Activated CD8-positive, alpha-beta memory T cell treated with anti-CD3 and anti-CD28 coated beads for 4 hours (primary cell): ENCODE results near the gene PIGB.
A peak's percentile ranks its signal among the peaks of the same experiment; 100 is the strongest.
"Not testable (repeated sequence)": the region's sequence is repeated elsewhere in the genome, so short reads cannot be mapped to it uniquely, and the experiment has no call there.

Source experiments
- DNase-seq, 2 donors: peaks; one replicate each; pipeline ENCODE4 v3.0.0-alpha.2; 2020; ENCODE audit warnings: low read depth in 2 of 2

The PIGB gene

DNA sequence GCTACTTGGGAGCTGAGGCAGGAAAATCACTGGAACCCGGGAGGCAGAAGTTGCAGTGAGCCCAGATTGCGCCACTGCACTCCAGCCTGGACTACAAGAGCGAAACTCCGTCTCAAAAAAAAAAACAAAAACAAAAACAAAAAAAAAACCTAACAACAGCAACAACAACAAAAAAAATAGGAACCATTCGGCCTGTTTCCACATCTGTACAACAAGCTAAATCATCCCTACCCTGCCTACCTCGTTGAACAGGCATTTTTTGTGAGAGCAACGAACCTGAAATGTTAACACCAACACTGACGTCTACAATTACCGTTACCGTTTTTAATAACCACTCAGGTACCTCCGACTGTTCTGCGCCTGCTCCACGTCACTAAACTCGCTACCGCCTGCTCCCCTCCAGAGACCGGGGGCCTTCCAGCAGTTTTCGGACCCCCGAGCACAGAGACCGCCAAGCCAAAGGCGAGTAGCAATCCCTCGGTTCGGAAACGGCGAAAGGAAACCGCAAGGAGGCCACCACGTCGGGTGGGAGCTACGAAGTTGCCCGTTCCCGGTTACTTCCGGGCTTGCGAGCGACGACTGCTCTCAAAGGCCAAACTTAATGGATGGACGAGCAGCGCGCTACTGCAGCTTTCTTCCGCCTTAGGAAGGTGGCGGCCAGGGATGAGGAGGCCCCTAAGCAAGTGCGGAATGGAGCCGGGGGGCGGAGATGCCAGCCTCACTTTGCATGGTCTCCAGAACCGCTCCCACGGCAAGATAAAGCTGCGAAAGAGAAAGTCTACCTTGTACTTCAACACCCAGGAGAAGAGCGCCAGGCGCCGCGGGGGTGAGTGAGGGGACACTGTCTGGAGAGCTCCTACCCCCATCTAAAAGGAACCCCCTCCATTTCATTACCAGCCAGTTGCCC is at the start of gene PIGB, which contains the start of gene PIGBOS1:
Gene PIGB (plus strand): TSS at position 635 of the 907 bp plus-strand sequence. CDS start 29 bp downstream, at position 664.
Gene PIGBOS1 (minus strand): TSS at position 536 of the 907 bp plus-strand sequence. CDS start 1,331 bp downstream, outside the sequence.
- peak; percentile 48 to 51 for DNase-seq

DNA sequence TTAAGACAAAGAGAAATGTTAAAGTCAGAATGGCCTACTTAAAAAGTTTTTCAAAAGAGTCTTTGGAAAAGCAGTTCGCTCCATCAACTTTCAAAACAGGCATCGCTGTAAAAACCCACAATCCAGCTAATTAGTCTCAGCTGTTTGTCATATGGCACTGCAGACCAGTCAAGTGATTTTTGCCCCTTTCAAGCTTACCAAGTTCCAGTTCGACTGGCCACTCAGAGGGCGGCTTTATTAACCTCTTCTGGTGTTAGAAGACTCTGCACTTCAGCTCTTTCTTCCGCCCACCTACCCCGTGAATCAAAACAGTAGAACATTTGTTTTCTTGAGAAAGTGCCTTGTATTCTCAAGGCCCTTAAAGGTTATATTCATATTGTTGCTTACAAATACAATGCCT is 48.7 kb upstream of the PIGB start:
- DNase-seq = no peak

DNA sequence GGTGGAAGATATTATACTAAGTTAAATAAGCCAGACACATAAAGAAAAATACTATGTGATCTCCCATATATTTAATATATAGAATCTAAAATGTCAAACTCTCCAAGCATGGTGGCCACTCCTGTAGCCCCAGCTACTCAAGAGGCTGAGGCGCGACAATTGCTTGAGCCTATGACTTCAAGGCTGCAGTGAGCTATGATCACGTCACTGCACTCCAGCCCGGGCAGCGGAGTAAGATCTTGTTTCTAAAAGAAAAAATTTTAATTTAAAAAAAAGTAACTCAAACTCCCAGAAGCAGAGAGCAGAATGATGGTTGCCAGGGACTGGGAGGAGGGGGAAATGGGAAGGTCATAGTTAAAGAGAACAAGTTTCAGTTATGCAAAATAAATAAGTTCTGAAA is 42.7 kb upstream of the PIGB start:
- DNase-seq = no peak

DNA sequence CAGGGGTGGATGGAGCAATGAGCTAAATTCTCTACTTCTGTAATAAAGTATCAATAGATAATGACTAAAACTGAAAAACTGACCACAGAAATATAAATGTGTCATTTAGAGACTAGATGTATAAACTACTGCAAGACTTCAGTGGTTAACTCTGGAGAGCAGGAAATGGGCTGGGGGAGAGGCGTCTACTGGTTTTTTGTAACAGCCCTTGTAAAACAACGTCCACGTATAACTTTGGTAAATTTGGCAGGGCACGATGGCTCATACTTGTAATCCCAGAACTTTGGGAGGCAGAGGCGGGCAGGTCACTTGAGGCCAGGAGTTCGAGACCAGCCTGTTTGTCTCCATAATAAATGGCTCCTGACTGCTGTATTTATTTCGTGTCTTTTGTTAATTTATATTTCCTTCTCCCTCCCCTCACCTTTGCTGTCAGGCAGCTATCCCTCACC is 41.9 kb upstream of the PIGB start:
- DNase-seq = peak in 1 of 2 donors; percentile 36

DNA sequence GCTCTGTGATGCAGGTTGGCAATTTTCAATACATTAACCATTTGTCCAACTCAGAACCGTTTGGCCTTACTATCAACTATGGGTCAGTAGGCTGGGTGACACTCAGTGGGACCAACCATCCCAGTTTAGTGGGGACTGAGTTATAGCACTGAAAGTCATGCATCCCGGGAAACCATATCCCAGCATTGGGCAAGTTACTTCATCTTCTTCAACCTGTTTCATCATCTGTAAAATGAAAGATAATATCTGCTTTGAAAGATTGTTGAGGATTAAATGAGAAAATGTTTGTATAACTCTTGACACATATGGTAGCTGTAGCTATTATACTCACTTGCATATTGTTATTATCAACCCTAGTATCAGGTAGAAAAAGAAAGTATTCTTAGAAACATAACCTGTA is 41.3 kb upstream of the PIGB start:
- no peak for DNase-seq

DNA sequence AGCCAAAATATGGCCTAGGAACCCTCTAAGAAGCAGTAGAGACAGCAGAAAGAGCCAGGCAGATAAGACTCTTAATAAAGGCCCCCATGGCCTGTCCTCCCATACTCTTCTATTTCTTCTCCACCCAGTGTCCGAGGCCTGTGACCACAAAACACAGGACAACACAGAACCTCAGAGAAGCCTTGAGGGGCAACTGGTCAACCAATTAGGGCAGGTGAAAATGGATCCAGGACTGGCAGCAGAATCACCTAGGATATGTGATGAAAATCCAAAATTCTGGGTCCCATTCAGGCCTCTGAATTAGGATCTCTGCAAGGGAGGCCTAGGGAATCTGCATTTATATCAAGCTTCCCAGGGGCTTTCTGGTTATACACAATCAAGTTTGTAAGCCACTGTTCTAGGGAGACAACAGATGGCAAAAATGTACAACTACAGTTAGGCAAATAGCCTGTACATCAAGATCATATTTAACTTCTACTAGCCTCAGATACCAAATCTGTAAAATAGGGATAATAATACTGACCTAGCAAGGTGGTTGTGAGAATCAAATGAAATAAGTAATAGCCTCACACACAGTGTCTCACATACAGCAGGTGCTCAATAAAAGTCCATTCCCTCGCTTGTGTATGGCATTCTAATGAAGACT is 39.8 kb upstream of the PIGB start:
- no peak for DNase-seq

DNA sequence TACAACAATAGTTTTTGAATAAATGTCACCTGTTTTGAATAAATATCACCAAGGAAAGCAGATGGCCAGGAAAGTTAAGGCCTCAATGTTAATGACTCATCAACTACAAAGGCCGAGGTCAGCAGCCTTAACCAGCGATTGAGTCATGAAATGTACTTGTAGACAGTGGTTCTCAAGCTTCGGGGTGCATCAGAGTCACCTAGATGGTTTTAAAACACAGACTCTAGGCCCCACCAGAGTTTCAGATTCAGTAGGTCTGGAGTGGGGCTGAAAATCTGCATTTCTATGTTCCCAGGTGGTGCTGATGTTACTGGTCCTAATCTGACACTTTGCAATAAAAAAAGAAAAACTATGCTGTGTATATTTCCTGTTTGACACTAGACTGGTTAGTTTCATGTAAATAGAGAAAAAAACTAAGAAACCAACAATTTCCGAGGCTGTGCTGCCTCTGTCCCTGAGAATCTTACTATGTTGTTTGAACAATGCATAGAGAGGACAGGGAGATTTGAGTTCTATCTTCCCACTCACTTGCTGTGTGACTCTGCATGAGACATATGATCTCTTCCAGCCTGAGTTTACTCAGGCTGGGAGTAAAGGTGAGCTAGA is 39.2 kb upstream of the PIGB start:
- DNase-seq = peak in 1 of 2 donors; percentile 55

DNA sequence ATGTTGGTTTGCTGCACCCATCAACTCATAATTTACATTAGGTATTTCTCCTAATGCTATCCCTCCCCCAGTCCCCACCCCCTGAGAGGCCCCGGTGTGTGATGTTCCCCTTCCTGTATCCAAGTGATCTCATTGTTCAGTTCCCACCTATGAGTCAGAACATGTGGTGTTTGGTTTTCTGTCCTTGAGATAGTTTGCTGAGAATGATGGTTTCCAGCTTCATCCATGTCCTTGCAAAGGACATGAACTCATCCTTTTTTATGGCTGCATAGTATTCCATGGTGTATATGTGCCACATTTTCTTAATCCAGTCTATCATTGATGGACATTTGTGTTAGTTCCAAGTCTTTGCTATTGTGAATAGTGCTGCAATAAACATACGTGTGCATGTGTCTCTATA is 38.4 kb upstream of the PIGB start:
- not testable (repeated sequence) for DNase-seq

DNA sequence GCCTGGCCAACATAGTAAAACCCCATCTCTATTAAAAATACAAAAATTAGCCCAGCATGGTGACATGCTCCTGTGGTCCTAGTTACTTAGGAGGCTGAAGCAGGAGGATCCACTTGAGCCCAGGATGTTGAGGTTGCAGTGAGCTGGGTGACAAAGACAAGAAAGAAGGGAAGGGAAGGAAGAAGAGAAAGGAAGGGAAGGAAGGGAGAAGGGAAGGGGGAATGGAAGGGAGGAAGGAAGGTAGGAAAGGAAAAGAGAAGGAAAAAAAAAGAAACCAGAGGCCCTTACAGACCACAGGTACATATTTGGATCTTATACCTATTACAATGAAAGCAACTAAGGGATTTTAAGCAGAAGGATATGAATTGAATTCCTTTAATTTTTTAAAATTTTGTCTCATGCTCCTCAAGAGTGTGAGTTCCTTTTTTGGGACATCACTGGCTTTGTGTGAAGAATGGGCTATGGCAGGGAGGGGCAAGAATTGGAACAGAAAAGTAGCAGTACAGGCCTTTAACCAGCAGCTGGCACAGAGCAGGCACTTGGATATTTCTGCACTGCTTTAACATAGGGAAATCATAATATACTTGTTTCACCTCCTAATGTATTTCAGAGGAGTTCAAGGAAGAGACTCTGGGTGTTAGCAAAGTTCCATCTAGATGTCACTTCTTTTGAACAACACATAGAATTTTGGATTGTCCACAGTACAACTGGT is 37.3 kb upstream of the PIGB start:
- DNase-seq = no peak

DNA sequence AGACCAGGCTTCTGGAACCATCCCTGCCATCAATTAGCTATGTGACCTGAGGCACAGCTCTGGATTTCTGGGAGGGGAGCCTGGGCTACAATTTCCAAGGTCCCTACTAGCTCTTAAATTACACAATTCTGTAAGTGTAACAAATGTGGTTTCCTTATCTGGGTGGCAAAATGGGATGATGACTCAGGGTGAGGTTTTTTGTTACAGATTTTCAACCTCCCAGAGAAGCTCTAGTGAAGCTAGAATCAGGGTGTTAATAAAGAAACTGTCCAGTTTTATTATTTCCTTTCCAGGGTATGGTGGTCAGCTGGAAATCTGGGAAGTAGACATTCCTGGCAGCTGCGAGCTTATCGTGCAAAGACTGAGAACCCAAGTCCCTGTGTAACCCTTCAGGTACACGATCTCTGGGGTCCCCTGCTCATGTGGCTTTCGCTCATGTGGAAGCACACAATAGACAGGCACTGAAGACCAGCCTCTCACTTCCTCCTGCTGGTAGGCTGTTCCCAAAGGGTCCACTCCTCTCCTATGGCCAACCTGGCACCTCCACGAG is 36.7 kb upstream of the PIGB start:
- DNase-seq = no peak

DNA sequence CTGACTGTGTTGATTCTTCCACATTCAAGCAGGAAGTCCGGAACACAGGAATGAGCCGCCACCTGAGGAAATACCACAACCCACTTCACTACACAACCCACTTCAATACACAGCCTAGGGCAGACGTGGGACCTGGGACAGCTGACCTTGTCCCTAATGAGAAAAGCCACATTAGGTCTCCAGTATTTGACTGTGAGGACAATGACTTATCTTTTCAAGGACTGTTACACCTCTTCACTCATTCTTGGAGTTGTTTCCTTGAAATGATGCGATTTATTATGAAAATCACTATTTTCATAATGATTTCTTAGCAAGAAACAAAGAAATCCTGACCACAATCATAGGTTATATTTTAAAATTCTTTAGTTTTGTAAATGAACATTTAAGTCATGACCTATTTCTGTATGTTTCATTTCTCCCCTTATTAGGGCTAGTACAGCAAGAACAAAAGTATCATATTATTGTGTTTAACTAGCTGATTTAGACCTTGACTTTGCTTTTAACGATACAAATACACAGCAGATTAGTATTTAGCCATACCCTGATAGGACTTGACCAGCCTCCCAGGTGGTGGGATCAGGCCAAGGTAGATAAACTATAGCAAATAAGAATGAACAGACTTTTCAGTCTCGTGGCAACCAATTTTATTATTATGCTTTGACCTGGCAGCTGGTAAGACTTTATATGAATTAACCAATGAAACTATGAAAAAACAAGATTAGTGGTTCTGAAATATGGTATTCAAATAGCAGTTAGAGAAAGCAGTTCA is 35.5 kb upstream of the PIGB start:
- DNase-seq = no peak

DNA sequence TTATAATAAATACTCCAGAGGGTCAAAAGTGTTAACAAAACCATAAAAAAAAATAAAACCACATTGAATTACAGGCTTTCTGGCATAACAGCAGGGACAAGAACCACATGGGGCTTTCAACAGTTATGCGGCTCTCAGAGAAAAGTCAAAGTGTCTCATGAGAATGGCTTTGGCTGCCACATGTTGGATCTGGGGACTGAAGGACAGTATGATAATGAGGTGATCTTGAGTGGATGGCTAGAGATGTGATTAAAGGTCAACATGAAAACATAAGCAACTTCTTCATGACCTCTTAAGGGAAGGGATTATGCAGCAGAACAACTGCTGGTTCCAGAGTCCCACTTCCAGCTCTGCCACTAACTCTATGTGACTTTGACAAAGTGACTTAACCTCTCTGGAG is 34.6 kb upstream of the PIGB start:
- DNase-seq = no peak

DNA sequence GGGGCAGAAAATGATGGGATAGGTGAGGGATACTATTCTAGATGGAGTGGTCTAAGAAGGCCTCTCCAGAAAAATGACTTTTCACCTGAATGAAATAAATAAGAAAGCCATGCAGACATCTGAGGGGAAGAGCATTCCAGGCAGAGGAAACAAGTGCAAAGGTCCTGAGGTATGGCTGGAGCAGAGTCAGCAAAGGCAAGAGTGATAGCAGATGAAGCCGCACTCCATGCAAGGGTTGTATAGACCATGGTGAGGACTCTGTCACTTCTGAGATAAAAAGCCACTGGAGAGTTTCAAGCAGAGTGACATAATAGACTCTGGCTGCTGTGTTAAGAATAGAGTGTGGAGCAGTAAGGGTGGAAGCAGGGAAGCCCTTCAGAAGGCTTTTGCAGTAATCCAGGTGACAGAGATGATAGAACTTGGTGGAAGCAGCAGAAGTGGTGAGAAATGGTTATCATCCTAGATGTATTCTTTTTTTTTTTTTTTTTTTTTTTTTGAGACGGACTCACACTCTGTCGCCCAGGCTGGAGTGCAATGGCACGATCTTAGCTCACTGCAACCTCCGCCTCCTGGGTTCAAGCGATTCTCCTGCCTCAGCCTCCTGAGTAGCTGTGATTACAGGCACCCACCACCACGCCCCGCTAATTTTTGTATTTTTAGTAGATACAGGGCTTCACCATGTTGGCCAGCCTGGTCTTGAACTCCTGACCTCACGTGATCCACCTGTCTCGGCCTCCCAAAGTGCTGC is 32.4 kb upstream of the PIGB start:
- DNase-seq = not testable (repeated sequence)

DNA sequence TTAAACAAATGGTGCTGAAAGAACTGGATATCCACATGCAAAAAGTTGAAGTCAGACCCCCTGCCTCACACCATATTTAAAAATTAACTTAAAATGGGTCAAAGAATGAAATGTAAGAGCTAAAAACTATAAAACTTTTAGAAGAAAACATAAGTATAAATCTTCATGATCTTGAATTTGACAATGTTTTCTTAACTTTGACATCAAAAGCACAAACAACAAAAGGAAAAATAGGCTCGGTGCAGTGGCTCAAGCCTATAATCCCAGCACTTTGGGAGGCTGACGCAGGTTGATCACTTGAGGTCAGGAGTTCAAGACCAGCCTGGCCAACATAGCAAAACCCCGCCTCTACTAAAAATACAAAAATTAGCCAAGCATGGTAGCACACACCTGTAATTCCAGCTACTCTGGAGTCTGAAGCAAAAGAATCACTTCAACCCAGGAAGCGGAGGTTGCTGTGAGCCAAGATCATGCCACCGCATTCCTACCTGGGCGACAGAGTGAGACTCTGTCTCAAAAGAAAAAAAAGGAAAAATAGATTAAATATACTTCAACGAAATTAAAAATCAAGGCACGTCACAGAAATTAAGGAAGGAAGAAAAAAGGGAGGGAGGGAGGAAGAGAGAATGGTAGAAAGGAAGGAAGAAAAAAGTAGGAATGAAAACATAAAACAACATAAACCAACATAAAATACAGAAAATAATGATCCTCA is 30.9 kb upstream of the PIGB start:
- no peak for DNase-seq

DNA sequence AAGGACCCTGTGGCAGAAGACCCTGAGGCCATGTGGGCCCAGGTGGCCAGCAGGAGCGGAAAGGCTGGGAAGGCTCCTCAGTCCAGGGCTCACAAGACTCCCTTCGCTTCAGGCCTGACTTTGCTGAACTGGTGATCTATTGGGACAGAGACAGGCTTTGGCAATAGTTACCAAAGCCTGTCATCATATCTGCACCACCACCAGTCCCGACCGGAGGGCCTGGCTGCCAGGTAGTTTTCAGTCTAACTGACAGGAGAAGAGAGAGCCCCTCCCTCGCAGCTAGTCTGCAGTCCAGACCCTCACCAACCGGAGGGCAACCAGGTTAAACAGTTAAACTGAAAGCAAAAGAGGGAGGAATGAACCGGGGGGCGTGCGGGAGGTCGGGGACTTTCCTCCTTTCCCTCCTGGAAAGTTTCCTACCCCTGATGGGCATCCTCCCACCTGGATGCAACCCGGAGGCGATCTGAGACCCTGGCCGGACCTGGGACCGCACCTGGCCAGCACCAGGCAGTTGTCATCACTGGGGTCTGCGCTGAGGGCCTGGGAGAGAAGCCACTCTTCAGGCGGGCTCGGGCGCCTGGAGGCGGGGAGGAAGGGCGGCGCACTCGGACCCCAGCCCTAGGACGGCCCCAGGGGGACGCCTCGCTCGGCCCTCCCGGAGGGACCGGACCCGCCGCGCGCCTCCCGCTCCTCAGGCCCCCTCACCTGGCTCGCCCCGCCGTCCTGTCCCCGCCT is 29.8 kb upstream of the PIGB start:
- no peak for DNase-seq

DNA sequence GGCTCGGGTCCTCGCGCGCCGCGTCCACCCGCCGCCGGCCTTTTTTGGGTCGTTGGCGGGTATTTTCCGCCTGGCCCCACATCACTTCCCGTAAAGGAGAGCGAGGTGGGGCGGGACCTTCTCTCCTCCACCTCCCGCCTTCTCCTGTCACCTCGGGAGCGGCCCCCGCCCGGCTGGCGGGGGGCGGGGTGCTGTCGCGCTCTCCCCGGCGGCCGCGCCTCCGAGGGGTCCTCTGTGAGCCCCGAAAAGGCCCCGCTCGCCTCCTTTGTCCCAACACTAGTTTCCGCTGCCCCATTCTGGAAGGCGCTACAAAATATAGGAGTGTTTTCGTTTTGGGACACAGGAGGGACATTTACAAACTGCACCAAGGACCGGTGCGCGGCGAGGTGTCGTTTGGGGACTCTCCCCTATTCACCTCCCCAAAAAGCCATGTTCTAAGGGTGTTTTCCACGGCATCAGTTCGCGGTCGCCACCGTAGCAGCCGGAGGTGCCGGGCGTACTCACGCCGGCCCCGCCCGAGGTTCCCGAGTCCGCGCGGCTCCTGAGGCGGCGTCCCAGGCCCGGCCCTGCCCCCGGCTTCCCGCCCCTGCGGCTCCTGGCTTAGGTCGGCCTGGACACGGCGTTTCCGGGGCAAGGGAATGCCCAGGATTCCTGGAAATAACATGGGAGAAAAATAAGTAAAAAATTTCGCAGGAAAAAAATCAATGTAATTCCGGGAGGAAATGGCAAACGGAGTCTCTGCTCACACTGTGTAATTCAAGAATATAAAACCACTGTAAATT is 29.1 kb upstream of the PIGB start, which contains the start of gene RAB27A:
Gene RAB27A (minus strand): TSS at position 68 of the 782 bp plus-strand sequence. CDS start 54,879 bp downstream, outside the sequence.
- DNase-seq = peak; percentile 53 to 70

DNA sequence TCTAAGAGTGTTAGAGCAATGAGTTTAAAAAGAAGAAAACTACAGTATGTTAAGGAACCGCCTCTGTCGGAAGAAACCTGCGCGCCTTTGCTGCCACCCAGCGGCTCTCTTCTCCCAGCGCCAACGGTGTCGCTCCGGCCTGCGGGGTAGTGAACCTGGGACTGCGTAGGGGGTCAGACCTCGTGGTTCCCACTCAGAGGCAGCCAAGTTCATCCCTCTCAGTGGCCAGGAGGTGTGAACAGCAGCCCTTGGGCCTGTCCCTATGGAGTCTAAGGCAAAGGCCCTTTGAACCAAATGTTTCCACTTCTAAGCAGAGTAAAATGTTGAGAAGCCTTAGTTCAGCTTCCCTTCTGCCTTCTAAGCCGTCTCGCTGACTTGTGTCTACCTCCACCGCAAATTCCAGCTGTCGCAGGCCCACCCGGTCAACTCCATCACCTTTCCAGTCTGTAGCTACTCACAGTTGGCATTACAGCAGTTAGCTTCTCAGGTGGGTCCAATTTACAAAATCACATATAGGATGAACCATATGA is 28.4 kb upstream of the PIGB start:
- peak; percentile 68 to 74 for DNase-seq
